GM03348 (cell line): Measurements from ENCODE around the gene SPATA3.

Experiments used
- DNase-seq: peaks from one replicate; pipeline ENCODE4 v3.0.0; 2012; ENCODE audit warnings: low spot score

SPATA3 gene

DNA sequence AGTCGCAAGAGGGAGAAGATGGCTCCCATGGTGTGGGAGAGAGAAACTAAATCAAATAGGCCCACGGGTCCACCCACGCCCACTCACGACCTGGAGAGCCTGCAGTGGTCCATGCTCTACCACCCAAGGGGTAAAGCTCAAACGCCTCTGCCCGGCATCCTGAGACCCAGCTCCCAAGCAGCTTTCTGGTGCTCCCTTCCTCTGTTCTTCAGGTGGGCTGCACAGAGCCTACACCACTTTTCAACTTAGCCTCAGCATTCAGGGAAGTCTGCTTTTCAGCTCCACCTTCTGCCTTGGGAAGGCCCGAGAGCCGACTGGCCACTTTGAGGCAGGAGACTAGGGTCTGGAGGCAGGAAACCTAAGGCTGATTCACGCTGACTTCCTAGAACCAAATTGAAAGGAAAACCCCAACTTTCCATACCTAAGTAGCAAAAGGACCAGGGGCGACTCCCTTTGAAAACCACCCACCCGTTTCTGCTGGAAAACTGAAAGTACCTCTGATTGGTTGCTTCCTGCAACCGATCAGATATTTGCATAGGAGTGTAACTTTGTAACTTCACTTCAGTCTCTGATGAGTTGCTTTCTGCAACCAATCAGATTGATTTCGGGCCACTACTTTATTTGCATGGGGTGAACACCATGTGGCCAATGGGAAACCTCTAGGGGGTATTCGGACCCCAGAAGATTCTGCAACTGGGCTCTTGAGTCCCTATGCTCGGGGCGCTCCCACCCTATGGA lies 26.8 kb upstream of the SPATA3 start:
- DNase-seq, result no peak

DNA sequence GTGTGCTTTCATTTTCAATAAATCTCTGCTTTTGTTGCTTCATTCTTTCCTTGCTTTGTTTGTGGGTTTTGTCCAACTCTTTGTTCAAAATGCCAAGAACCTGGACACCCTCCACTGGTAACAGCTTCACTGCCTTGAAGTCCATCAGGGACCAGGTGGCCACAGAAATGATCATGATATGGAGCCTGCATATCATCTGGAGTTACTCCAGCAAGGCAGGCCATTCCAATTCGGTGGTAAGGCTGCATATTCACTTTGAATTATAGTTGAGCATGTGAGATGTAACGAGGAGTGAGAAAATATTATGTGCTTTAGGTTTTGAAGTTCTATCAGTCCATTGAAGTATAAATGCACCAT lies 26.3 kb upstream of the SPATA3 start:
- no peak for DNase-seq

DNA sequence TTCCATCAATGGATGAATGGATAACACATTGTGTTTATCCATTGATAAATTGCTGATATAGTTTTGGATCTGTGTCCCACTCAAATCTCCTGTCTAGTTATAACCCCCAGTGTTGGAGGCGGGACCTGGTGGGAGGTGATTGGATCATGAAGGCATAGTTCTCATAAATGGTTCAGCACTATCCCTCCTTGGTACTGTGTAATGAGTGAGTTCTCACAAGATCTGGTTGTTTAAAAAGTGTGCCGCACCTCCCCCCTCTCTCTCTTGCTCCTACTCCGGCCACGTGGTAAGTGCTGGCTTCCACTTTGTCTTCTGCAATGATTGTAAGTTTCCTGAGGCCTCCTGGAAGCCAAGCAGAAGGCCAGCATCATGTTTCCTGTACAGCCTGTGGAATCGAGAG lies 23.9 kb upstream of the SPATA3 start:
- DNase-seq, result no peak

DNA sequence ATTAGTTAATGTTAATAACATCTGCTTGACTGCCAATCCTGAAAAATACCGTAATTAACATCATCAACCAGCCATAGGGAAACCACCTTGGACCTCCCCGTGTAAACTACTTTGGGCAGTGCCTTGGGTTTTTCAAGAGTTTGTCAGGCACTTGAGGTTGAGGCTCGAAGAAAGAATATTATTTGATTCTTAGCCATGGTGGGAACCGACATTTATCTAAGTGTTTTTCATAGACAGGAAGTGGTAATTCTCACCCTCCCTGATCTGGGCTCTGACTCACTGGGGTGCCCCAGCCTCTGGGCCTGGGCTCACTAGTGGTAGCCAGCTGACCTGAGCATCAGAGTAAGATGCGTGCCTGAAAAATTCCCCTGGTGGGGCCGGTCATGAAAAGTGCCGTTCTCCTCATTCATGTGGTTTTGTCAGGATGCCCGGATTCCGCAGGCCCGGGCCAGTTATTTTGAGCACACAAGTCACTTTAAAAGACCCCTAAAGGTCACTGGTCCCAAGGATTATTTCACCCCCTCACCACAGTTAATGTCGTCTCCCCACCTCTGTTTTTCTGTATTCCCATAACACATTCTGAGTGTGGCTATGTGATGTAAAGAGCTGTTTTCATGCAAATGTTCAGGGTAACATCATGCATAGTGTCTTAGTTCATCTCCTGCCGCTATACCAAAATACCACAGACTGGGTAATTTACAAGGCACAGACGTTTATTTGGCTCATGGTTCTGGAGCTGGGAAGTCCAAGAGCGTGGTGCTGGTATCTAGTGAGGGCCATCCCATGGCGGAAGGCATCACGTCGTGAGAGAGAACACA lies 21.6 kb upstream of the SPATA3 start:
- peak; percentile 33 for DNase-seq

DNA sequence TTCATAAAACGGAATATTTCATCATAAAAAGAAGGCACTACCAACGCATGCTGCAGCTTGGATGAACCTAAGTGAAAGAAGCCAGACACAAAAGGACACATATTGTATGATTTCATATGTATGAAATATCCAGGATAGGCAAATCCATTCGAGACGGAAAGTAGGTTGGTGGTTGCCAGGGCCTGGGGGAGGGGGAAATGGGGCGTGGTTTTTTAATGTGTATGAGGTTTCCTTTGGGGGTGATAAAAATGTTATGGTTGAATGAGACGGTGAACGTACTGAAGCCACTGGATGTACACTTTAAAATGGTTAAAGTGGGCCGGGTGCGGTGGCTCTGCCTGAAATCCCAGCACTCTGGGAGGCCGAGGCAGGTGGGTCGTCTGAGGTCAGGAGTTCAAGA lies 20.0 kb upstream of the SPATA3 start:
- no peak for DNase-seq

DNA sequence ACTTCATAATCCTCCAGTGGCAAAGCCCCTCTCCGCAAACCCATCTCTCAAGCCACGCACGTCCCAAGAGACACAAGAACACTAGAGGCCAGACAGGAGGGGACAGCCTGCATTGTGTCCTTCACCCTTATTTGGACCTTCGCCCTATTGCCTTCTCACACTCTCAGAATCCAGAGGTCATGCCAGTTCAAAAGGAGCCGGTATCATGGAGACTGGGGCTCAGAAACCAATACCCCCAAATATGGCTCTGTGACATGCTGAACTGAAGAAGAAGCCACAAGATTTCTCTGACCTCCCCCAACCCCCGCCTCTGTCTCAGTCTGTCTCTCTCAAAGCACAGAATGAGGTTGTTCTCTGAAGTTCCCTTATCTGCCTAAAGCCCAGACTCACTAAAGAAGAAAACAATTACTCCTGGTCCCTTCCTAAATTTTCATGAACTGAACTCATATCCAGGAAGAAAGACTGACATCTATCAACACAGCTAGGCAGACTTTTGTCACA lies 19.2 kb upstream of the SPATA3 start:
- DNase-seq, result no peak

DNA sequence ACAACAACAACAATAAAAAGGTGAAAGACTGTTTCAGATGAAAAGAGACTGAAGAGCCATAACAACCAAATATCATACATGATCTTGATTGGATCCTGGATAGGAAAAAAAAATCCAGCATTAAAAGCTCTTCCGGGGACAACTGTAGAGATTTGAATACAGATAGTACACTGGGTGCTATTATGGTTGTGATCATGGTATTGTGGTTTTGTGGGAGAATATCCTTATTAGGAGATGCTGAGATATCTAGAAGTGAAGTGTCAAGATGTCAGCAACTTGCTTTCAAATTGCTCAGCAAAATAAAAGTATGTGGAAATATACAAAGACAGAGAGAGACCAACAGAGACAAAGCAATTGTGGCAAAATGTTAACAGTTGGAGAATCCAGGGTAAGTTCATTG lies 15.5 kb upstream of the SPATA3 start:
- no peak for DNase-seq

DNA sequence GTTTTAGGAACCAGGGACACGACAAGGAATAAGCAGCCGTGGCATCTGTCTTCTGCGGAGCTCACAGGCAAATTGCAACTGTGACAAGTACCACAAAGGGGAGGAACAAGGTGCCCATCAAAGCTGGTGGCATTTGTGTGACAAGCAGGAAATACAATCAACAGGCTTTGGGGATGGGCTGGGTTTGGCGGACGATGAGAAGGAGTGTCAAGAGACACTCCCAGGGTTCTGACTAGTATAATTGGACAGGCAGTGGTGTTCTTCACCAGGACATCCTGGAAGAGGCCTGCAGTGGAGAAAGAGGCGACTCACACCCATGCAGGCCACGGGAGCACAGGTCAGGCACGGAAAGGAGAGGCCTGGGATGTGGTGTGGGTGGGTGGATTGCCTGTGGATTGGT lies 14.2 kb upstream of the SPATA3 start:
- DNase-seq, result no peak

DNA sequence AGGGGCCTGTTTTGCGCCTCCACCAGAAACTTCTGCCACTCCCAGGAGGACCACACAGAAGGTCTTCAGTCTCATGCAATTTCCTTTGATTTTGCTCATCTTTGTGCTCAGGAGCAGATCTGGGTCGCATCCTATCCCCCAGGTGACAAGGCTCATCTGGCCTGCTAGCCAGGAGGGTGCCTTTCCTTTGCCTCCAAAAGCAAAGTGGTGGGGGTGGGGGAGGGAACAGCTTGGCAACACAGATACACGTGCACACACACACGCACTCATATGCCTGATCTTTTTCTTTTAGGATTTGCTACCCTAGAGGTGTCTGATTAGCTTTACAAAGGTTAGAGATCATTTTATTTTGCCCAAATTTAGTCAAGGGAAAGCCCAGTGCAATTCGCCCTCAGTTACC lies 13.8 kb upstream of the SPATA3 start:
- no peak for DNase-seq

DNA sequence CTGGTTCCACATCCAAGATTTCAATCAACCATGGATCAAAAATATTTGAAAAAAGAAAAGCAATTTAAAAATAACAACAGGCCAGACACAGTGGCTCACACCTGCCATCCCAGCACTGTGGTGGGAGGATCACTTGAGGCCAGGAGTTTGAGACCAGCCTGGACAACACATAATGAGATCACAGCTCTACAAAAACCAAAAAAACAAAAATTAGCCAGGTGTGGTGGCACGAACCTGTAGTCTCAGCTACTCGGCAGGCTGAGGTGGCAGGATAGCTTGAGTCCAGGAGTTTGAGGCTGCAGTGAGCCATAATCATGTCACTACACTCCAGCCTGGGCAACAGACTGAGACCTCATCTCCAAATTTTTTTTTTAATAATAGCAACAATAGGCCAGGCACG lies 13.4 kb upstream of the SPATA3 start:
- DNase-seq, result no peak

DNA sequence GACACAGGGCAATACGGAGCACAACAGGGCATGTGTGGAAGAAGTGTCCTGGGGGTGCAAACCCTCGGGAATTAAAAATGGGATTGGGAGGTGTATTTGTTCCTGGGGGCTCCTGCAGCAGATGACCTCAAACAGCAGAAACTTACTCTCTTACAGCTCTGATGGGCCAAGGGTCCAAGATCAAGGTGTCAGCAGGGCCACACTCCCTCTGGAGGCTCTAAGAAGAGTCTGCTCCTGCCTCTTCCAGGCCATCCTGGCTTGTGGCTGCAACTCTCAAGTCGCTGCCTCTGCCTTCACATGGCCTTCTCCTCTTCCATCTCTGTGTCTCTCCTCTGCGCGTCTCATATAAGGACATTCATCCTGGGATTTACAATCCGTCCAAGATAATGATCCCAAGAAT lies 12.4 kb upstream of the SPATA3 start:
- DNase-seq, result no peak

DNA sequence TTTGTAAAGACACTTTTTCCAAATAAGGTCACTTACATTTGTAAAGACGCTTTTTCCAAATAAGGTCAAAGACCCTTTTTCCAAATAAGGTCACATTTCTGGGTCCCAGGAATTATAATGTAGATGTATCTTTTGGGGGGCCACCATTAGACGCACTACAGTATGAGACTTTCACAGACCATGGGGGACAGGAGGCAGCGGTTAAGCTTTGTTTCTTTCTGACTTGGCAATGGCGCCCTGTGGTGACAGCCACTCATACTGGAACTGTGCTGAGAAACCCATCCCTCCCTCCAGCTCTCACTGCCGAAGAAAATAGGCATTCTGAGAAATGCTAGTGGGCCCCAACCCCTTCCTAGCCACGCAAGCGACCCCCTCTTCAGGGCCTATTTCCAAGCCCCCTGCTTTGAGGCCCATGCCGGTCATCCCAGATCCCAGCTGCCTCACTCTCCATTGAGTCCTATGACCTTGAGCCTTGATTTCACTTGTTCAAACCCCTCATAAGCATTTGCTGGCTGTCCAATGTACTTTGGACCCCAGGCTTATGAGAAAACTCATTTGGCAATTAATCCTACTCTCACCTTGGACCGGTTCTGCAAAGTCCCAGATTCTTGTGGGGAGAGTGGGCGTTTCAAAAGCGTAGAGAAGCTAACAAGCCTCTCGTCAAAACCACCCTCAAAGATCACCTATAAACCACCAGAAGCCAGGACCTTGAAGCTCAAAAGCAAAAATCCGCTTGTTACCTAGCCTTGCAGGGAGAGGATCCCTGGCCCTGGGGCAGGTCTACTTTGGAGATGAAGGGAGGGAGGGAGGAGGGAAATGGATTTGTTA lies 11.3 kb upstream of the SPATA3 start:
- DNase-seq, result no peak

DNA sequence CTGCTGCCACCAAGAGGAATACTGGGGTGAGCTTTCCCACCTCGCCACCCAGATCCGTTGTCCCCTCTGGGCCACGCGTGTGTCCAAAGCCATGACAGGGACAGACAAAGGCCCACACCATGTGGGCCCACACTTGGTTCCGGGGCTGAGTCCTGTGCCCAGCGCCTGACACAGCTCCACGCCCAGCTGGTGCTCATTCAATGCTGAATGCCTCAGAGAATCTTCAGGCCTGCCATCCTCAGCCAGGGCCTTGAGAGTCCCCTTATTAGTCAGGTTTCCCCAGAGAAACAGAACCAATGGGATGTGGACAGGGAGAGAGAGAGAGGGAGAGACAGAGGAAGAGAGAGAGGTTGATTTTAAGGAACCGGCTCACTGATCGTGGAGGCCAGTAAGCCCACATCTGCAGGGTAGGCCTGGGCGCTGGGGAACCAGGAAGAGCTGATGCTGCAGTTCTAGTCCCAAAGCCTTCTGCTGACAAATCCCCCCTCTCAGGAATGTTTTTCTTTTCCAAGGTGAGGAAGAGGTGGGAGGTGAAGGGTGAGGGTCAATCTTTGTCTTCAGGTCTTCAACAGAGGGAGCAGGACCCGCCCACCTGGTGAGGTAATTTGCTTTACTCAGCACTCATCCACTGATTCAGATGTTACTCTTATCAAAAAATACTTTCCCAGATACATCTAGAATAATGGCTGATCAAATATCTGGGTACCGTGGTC lies 10.2 kb upstream of the SPATA3 start:
- no peak for DNase-seq

DNA sequence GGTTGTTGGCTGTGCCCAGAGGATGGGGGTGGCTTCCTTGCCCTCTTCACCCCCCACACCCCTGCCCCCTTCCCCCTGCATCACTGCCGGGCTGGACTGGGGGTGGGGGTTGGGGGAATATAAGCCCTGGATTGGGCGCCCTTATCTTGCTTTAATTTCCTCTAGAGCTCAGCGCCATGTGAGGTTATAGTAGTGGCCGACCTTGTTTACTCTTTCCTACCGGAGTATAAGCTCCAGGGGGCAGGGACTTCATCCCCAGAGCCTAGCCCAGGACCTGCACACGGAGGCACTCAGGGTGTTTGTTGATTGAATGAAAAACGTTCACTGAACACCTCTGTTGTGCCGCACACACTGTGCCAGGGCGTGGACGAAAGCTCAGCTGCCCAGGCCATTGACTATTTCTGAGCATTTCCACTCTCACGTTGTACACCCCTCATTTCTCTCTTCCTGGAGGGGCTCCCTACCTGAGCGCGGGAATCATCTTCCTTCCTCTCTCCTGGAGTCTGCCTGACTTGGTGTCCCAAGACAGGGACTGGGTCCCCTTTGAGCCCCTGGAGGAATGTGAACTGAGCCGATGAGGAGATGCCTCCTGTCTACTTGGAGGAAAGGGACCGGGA lies 9.3 kb upstream of the SPATA3 start:
- peak; percentile 31 for DNase-seq

DNA sequence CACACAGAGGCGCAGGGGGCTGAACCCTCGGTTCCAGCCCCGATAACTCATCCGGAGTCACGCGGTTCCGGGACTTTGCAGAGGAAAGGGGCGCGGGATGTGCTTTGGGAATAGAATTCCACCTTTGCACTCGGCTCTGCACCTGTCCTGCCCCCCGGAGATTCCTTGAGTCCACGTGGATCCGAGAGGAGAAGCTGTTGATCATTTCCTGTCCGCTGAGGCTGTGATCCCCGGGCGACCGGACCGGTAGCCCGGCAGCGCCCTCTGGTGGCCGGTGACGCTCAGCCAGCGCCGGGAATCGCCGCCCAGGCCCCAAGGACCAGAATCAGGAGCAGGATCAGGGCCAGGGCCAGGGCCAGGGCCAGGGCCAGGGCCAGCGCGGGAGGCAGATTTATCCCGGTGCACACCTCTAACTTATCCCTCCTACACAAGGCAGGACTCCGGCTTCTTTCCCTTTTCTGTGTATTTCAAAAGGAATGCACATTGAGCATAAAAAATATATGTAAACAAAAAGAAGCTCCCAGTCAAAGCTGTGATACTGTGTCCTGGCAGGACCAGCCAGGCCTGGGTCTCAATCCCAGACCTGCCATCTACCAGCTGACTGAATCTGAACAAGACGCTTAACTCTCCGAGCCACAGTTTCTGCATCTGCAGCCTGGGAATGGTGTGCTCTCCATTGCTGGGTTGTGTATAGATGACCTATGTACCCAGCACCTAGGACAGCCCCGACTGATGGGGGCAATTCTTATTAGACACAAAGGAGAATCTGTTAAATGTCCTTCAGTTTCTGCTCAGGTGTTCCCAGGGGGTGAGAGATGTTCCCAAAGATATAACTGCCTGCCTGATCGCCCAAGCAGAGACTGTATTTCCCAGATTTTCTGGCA lies 8.5 kb upstream of the SPATA3 start:
- DNase-seq, result peak; percentile 96

DNA sequence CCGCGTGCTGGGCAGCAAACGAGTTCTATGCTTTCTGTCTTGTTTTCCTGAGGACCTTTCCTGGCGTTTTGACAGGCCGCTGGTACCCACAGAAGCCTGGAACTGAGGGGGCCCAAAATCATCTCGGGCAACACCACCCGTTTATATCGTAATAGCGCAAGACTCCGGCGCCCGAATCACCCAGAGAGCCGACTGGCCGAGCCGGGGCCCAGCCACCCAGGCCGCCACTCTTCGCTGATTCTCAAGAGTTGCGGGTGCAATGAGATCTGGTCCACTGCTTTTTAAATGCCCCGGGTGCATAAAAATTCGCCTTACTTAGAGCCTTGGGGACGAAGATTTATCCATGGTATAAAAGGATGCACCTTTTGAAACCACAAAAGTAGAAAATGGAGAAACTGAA lies 6.2 kb upstream of the SPATA3 start:
- no peak for DNase-seq

DNA sequence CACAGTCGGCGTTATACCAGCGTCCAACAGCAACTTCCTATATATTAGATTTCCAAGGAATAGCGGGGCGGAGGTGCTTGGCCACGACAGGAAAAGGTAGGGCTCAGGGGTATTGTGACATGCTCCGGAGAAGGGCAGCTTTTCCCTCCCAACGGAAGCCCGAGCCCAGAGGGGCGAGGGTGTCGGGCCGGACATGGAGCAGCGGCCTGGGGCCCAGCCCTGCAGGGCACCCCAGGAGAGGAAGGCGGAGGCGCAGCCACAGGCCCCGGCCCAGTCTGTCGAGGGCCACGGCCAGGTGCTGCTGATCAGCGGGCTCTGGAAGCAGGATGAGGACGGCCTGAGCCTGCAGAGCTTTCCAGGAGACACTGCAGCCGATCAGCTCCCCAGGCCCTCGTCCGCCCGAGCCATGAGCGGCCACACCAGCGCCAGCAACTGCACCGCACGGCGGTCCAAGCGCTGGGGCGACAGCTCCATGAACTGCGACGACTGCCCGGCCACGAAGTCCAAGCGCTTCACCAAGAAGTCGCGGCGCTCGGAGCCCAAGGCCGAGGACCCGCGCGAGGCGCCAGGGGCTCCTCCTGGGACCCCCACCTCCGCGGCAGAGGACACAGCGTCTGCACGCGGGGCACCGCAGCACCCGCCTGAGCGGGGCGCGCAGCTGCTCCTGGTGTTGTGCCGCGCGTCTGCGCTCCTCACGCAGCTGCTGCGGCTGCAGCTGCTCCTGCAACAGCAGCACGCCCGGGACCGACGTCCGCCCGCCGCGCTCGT lies 5.6 kb upstream of the SPATA3 start:
- no peak for DNase-seq

DNA sequence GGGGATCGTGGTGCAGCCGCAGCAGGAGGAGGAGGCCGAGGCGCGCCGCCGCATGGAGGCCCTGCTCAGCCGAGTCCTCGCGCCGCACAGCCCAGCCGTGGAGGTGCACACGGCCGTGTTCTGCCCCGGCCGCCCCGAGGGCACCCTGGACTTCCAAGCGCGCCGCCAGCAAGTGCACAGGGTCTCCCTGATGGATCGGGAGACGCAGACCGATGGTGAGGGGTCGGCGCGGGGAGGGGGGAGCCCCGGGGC lies 5.1 kb upstream of the SPATA3 start:
- DNase-seq, result no peak

DNA sequence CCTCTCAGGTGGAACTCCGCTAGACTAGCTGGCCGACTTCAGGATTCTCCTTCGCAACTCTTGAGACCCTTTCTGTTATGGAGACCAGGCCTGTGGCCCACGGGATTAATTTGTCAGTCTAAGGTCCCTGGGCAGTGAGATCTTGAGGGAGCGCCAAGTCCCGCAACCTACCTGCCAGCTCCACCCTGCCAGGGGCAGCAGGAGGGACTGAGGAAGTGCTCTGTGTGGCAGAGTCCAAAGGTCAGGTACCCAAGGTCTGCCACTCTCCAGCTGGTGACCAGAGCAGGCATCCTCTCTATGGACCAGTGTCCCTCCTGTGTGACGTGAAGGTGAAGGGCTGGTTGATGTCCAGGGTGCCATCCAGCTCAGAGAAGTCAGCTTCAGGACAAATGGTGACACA lies 4.3 kb upstream of the SPATA3 start:
- no peak for DNase-seq

DNA sequence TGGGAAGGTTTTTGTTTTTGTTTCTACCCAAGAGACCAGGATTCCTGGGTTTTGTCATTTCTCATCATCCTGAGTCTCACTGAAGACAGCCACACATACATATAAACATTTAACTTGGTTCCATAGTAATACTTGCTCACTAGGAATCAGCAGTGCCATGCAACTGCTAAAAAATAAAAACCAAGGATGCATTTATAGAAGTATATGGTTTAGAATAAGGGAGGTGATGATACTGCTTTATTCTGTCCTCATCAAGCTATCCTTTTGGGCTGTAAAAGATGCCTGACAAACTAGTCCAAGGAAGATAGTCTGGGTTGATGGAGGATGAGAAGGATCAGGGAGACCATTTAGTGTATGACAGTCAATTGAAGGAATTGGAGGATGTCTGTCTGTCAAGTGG lies 740 bp downstream of the SPATA3 start:
- no peak for DNase-seq
